ENCODE results near the gene UQCC2. TPM values are rescaled to one million over a fixed set of nuclear protein-coding genes. Genes with fewer than 3 reads are reported as not detected.

Gene UQCC2
- total and polyA plus RNA-seq, 2 donors (not counting 1 experiment from before 2014, with no cell fraction given): 13.2 to 16.6 TPM

DNA sequence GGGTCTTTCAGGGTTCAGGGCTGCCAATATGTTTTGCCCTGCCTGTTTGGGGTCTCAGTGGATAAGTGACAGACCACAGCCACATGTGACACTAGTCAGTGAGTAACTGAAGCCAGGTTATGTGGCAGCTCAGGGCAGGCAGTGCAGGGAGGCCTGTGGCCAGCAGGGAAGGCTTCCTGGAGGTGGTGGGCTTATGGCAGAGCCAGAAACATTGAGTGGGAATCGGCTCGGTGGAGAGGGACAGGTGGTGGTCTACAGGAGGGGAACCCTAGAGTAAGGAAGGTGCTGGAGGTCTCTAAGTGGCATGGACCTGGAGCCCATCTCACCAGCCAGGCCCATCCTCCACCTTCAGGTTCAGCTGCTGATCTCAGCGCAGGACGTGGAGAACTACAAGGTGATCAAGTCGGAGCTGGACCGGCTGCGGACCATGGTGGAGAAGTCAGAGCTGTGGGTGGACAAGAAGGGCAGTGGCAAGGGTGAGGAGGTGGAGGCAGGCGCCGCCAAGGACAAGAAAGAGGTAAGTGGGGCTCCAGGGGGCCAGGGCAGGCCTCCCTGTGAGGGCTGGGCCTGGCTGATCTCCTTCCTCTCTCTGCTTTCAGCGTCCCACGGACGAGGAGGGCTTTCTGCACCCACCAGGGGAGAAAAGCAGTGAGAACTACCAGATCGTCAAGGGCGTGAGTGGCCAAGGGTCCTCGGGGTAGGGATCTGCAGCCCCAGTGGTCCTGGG is 34.9 kb downstream of the UQCC2 start:
- H3K4me3 ChIP-seq (ENCODE audit: control extremely low read depth in 1 of 5, extremely low read depth in 1 of 5, insufficient read depth in 1 of 5, low read depth in 2 of 5, low read length in 4 of 5): no peak overlapping the region
- Mint-ChIP-seq H3K4me1 (peaks cover 16% of the 10 kb centered on the region), H3K4me3 (no peak overlapping the region), H3K9me3 (ENCODE audit: insufficient read depth) (no peaks in the 10 kb centered on the region), H3K27ac (no peak overlapping the region), H3K27me3 (no peaks in the 10 kb centered on the region)
- CTCF ChIA-PET: no interaction called here
- no peak overlapping the region for H2AFZ ChIP-seq (ENCODE audit: insufficient read depth, low read depth, low read length, poor library complexity, severe bottlenecking)
- H3K9me3 ChIP-seq (ENCODE audit: control extremely low read depth in 1 of 3, control insufficient read depth in 2 of 3, insufficient read depth in 1 of 3, low read length in 2 of 3): no peaks in the 10 kb centered on the region
- no peaks in the 10 kb centered on the region for H3K27me3 ChIP-seq (replicated peaks in 1 of 4; ENCODE audit: control extremely low read depth in 1 of 4, control insufficient read depth in 3 of 4, insufficient read depth in 4 of 4, low read length in 3 of 4)
- DNase-seq (no peak), ATAC-seq (ENCODE audit: low read depth) (no peak)
- TF ChIP-seq, protein P1, sequence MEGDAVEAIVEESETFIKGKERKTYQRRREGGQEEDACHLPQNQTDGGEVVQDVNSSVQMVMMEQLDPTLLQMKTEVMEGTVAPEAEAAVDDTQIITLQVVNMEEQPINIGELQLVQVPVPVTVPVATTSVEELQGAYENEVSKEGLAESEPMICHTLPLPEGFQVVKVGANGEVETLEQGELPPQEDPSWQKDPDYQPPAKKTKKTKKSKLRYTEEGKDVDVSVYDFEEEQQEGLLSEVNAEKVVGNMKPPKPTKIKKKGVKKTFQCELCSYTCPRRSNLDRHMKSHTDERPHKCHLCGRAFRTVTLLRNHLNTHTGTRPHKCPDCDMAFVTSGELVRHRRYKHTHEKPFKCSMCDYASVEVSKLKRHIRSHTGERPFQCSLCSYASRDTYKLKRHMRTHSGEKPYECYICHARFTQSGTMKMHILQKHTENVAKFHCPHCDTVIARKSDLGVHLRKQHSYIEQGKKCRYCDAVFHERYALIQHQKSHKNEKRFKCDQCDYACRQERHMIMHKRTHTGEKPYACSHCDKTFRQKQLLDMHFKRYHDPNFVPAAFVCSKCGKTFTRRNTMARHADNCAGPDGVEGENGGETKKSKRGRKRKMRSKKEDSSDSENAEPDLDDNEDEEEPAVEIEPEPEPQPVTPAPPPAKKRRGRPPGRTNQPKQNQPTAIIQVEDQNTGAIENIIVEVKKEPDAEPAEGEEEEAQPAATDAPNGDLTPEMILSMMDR (IDR thresholded peaks at IDR 0.05): no peak
- TF ChIP-seq EZH2 (IDR thresholded peaks at IDR 0.05; ENCODE audit: borderline replicate concordance, insufficient read depth, low read depth, low read length, poor library complexity, severe bottlenecking): no peak
- H3K27ac ChIP-seq (ENCODE audit: low read length in 2 of 2): no peak overlapping the region
- peaks cover 0 to 11% of the 10 kb centered on the region in 2 donors for H3K4me1 ChIP-seq (ENCODE audit: control insufficient read depth in 2 of 2, insufficient read depth in 2 of 2, low read length in 2 of 2)
- H3K9ac ChIP-seq (ENCODE audit: low read length): no peak overlapping the region
- intact Hi-C loops (cut with micrococcal nuclease): no loop called here
- H3K36me3 ChIP-seq (replicated peaks in 1 of 2; ENCODE audit: control extremely low read depth in 1 of 2, control insufficient read depth in 1 of 2, extremely low read depth in 1 of 2, insufficient read depth in 2 of 2, low read length in 1 of 2): peaks cover 0 to 83% of the 10 kb centered on the region in 2 experiments
- peaks cover 3% of the 10 kb centered on the region for H3K79me2 ChIP-seq (ENCODE audit: control insufficient read depth, insufficient read depth, low read length)
- H4K20me1 ChIP-seq (ENCODE audit: control insufficient read depth, insufficient read depth, low read length, poor library complexity, severe bottlenecking): no peaks in the 10 kb centered on the region
- POLR2A ChIA-PET: no interaction called here
- WGBS (ENCODE audit: insufficient coverage): 97% methylated on average over 13 of the region's 15 CpGs
- no peak overlapping the region for H3K4me2 ChIP-seq (replicated peaks; ENCODE audit: low read depth, low read length, poor library complexity, severe bottlenecking)

DNA sequence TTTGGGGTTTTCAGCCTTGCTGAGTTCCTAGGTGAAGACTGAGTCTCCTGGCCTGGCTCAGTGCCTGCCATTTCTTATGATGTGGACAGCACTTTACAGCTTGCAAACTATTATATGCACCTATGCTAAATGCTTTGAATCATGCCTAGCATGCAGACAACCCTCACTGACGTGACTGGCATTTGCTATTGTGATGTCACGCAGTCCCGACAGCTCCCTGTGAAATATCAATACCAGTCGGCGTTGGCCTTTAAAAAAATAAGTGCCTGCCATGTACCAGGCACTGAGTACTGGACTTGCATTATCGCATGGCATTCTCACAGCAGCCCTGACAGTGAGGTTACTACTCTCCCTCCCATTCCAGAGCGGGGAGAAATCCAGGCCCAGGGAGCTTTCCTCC is 35.5 kb downstream of the UQCC2 start:
- Mint-ChIP-seq H3K9me3 (ENCODE audit: insufficient read depth) (no peaks in the 10 kb centered on the region), H3K4me3 (no peak overlapping the region), H3K27me3 (no peaks in the 10 kb centered on the region), H3K4me1 (peaks cover 16% of the 10 kb centered on the region), H3K27ac (no peak overlapping the region)
- ATAC-seq (ENCODE audit: low read depth): no peak
- no peak overlapping the region for H3K4me3 ChIP-seq (ENCODE audit: control extremely low read depth in 1 of 5, extremely low read depth in 1 of 5, insufficient read depth in 1 of 5, low read depth in 2 of 5, low read length in 4 of 5)
- H3K79me2 ChIP-seq (ENCODE audit: control insufficient read depth, insufficient read depth, low read length): peaks cover 3% of the 10 kb centered on the region
- no peak for DNase-seq
- H3K36me3 ChIP-seq (replicated peaks in 1 of 2; ENCODE audit: control extremely low read depth in 1 of 2, control insufficient read depth in 1 of 2, extremely low read depth in 1 of 2, insufficient read depth in 2 of 2, low read length in 1 of 2): peaks cover 0 to 83% of the 10 kb centered on the region in 2 experiments
- CTCF ChIA-PET: interaction anchor here (0.9 kb wide), 1 partner anchor 83 kb away, joined by 3 read pairs; no protein-coding TSS in a partner anchor
- H3K4me2 ChIP-seq (replicated peaks; ENCODE audit: low read depth, low read length, poor library complexity, severe bottlenecking): no peak overlapping the region
- WGBS (ENCODE audit: insufficient coverage): 97% methylated on average over 7 of the region's 7 CpGs
- no peak overlapping the region for H2AFZ ChIP-seq (ENCODE audit: insufficient read depth, low read depth, low read length, poor library complexity, severe bottlenecking)
- H3K9me3 ChIP-seq (ENCODE audit: control extremely low read depth in 1 of 3, control insufficient read depth in 2 of 3, insufficient read depth in 1 of 3, low read length in 2 of 3): peaks cover 0 to 3% (median 0%) of the 10 kb centered on the region in 3 donors
- H3K27me3 ChIP-seq (replicated peaks in 1 of 4; ENCODE audit: control extremely low read depth in 1 of 4, control insufficient read depth in 3 of 4, insufficient read depth in 4 of 4, low read length in 3 of 4): no peaks in the 10 kb centered on the region
- TF ChIP-seq, protein P1 (IDR thresholded peaks at IDR 0.05): no peak
- no peak for TF ChIP-seq EZH2 (IDR thresholded peaks at IDR 0.05; ENCODE audit: borderline replicate concordance, insufficient read depth, low read depth, low read length, poor library complexity, severe bottlenecking)
- H3K9ac ChIP-seq (ENCODE audit: low read length): no peak overlapping the region
- no peaks in the 10 kb centered on the region for H4K20me1 ChIP-seq (ENCODE audit: control insufficient read depth, insufficient read depth, low read length, poor library complexity, severe bottlenecking)
- intact Hi-C loops (cut with micrococcal nuclease): no loop called here
- POLR2A ChIA-PET: no interaction called here
- peaks cover 0 to 11% of the 10 kb centered on the region in 2 donors for H3K4me1 ChIP-seq (ENCODE audit: control insufficient read depth in 2 of 2, insufficient read depth in 2 of 2, low read length in 2 of 2)
- no peak overlapping the region for H3K27ac ChIP-seq (ENCODE audit: low read length in 2 of 2)

Measured in B cell (primary cell).